IPS DF 19.7 (cell line): ENCODE results near the gene BRIX1.
"Not testable (repeated sequence)": the region's sequence is repeated elsewhere in the genome, so short reads cannot be mapped to it uniquely, and the experiment has no call there.

ENCODE experiments used
- DNase-seq: peaks from one replicate; pipeline ENCODE4 v3.0.0-alpha.2; 2013; ENCODE audit warnings: low read depth, low spot score

BRIX1 gene

GRCh38 chr5:34959323-34959722, 43.8 kb downstream of the BRIX1 start:
- DNase-seq: no peak

- DNase-seq: no peak
Observed at GRCh38 chr5:34967540-34967939, 52.0 kb downstream of the BRIX1 start.

- no peak for DNase-seq
Observed at GRCh38 chr5:34968258-34968657, 52.7 kb downstream of the BRIX1 start.

- no peak for DNase-seq
Observed at GRCh38 chr5:34970552-34970951, 55.0 kb downstream of the BRIX1 start.

- DNase-seq: not testable (repeated sequence)
Observed at GRCh38 chr5:34971655-34972054, 56.1 kb downstream of the BRIX1 start.
